WTC11 (cell line): Measurements from ENCODE around the gene GCK.

Experiments used
- AFF4 ChIP-seq: sonication (generic); formaldehyde crosslinking; IDR thresholded peaks from 2 replicates; pipeline ENCODE4 v1.8.1; 2023; ENCODE audit warnings: mild to moderate bottlenecking, missing genetic modification reagents, borderline replicate concordance
- E2F1 ChIP-seq: sonication (generic); formaldehyde crosslinking; IDR thresholded peaks from 2 replicates; pipeline ENCODE4 v1.8.0; 2022; ENCODE audit warnings: mild to moderate bottlenecking, missing genetic modification reagents
- IRF1 ChIP-seq: sonication (generic); formaldehyde crosslinking; IDR thresholded peaks from 2 replicates; pipeline ENCODE4 v1.8.0; 2023; ENCODE audit warnings: missing genetic modification reagents
- NFYB ChIP-seq: sonication (generic); formaldehyde crosslinking; conservative IDR thresholded peaks from 2 replicates; pipeline ENCODE4 v1.8.0; 2022; ENCODE audit warnings: low read depth, missing genetic modification reagents
- RELA ChIP-seq: sonication (generic); formaldehyde crosslinking; IDR thresholded peaks from 2 replicates; pipeline ENCODE4 v1.8.1; 2022; ENCODE audit warnings: missing genetic modification reagents, mild to moderate bottlenecking, borderline replicate concordance
- SP1 ChIP-seq: sonication (generic); formaldehyde crosslinking; conservative IDR thresholded peaks from 2 replicates; pipeline ENCODE4 v1.8.1; 2022; ENCODE audit warnings: missing genetic modification reagents
- ZNF232 ChIP-seq: sonication (generic); formaldehyde crosslinking; IDR thresholded peaks from 2 replicates; pipeline ENCODE4 v1.8.0; 2022; ENCODE audit warnings: mild to moderate bottlenecking, missing genetic modification reagents
- TF ChIP-seq, protein P1 (sequence below): sonication (generic); formaldehyde crosslinking; conservative IDR thresholded peaks from 2 replicates; pipeline ENCODE4 v1.8.1; 2022; ENCODE audit warnings: mild to moderate bottlenecking, missing genetic modification reagents
- TF ChIP-seq, protein P2 (sequence below): fragments of 200-600 bp; IDR thresholded peaks from 2 replicates; pipeline ENCODE4 v1.8.0; 2022; ENCODE audit warnings: antibody characterized with exemption

- TF ChIP-seq RELA (CRISPR knock-in tag) = no peak
- TF ChIP-seq, protein P1, sequence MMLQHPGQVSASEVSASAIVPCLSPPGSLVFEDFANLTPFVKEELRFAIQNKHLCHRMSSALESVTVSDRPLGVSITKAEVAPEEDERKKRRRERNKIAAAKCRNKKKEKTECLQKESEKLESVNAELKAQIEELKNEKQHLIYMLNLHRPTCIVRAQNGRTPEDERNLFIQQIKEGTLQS (CRISPR knock-in tag) = no peak
- TF ChIP-seq, protein P2, sequence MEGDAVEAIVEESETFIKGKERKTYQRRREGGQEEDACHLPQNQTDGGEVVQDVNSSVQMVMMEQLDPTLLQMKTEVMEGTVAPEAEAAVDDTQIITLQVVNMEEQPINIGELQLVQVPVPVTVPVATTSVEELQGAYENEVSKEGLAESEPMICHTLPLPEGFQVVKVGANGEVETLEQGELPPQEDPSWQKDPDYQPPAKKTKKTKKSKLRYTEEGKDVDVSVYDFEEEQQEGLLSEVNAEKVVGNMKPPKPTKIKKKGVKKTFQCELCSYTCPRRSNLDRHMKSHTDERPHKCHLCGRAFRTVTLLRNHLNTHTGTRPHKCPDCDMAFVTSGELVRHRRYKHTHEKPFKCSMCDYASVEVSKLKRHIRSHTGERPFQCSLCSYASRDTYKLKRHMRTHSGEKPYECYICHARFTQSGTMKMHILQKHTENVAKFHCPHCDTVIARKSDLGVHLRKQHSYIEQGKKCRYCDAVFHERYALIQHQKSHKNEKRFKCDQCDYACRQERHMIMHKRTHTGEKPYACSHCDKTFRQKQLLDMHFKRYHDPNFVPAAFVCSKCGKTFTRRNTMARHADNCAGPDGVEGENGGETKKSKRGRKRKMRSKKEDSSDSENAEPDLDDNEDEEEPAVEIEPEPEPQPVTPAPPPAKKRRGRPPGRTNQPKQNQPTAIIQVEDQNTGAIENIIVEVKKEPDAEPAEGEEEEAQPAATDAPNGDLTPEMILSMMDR = no peak
- no peak for TF ChIP-seq NFYB (CRISPR knock-in tag)
- no peak for TF ChIP-seq SP1
- TF ChIP-seq ZNF232 (CRISPR knock-in tag) = no peak
- no peak for TF ChIP-seq E2F1 (CRISPR knock-in tag)
- no peak for TF ChIP-seq IRF1 (CRISPR knock-in tag)
- no peak for TF ChIP-seq AFF4
Measured at GRCh38 chr7:44213877-44214388, 24.7 kb upstream of the GCK start.
